ENCODE results near the gene ABCA4.

ABCA4 gene

DNA sequence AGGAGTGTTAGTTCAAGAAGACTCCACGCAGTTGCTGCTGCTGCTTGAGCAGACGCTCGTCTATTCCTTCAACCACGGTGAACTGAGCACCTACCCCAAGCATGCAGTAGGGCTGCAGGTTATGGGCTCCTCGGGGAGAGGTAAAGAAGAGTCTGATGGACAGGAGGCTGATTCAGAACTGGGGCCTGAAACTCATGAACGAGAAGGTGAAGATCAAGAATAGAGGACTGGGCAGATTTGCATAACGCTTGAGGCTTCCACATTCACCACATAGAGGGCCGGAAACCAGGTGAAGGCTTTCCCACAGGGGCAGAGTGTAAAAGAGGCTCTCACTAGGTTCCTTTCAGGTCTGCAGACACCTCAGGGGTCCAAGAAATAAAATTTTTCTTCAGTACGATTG is 9.1 kb downstream of the ABCA4 start:
- TF ChIP-seq, protein P1, sequence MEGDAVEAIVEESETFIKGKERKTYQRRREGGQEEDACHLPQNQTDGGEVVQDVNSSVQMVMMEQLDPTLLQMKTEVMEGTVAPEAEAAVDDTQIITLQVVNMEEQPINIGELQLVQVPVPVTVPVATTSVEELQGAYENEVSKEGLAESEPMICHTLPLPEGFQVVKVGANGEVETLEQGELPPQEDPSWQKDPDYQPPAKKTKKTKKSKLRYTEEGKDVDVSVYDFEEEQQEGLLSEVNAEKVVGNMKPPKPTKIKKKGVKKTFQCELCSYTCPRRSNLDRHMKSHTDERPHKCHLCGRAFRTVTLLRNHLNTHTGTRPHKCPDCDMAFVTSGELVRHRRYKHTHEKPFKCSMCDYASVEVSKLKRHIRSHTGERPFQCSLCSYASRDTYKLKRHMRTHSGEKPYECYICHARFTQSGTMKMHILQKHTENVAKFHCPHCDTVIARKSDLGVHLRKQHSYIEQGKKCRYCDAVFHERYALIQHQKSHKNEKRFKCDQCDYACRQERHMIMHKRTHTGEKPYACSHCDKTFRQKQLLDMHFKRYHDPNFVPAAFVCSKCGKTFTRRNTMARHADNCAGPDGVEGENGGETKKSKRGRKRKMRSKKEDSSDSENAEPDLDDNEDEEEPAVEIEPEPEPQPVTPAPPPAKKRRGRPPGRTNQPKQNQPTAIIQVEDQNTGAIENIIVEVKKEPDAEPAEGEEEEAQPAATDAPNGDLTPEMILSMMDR (IDR thresholded peaks at IDR 0.05) = no peak

DNA sequence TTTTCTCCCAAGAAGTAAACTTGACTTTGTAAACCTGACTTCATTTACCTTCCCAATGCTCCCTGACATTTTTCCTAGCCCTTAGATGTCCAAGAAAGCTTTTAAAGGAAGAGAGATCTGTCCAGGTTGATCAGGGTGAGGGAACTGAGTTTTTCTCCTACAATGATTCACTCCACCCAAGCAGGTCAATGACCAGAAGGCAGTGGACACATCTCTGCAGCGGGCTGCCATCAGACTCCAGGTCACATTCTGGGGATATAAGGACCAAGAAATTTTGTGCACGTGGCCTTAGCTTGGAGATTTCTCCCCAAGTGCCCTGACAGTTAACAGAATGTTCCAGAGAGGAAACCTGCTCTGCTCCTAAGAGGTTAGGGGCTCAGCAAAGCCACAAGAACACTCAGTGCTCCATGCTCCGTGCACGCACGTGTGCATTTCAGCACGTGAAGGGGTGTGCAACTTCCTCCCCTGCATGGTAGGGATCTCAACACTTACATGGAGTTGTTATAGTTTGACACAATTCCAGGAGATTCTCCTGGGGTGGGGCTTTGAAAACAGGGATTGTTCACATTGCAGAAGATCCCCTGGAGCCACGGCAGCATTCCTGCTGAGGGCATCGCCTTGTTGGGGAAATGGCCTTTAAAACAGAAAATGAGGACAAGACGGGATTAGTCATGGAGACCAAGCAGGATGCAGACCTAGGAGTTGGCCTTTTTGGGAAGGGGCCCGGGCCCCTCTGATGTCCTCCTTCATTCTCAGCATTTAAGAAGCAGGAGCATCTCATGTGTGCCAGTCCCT is 9.8 kb downstream of the ABCA4 start:
- TF ChIP-seq, protein P1 (IDR thresholded peaks at IDR 0.05) = no peak

DNA sequence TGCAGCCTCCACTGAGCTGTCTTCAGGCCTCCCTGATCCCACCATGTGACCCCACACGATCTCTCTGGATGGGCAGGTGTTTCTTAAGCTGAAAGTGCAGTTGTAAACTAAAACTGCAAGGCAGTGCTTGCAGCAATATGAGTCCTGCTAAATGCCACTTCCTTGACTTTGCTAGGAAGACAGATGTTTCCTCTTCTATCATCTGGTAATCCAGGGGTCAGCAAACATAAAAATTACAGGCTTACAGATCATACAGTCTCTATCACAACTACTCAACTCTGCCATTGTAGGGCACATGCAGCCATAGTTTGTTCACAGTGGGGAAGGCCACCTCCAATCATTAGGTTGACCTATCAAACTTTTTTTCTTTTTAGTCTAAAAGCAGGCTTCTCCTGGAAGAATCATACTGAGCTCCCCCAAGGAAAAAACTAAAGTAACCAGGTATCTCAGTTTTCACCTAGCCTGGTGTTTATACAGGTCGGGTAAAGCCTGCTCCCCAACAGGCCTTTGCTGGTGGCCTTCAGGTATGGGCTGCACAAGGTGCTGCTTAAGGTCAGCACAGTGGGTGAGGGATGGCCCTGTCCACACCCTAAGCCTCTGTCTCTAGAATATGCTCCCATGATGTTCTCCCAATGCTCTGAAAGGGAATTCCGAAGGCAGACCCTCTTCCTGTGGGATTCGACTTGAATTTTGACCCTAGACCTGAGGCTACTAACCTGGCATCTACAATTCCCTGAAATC is 10.8 kb downstream of the ABCA4 start:
- TF ChIP-seq, protein P1 (IDR thresholded peaks at IDR 0.05) = no peak

DNA sequence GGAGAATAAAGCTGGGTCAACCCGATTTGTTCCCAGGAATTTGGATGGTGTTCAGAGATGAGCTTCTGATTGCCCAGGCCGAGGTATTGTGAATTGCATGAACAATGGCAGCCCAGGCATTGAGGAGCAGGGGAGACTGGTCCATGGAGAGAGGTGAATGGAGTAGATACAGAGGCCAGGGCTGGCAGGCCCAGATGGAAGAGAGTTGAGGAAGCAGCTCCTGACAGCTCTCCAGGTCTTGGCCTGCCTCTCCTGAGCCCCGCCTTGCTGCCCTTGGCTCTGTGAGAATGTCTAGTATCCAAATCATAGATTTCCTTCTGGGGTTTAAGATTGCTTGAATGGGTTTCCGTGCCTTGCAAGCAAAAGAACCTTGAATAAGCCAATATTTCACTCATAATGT is 11.5 kb downstream of the ABCA4 start:
- TF ChIP-seq, protein P1 (IDR thresholded peaks at IDR 0.05) = no peak

DNA sequence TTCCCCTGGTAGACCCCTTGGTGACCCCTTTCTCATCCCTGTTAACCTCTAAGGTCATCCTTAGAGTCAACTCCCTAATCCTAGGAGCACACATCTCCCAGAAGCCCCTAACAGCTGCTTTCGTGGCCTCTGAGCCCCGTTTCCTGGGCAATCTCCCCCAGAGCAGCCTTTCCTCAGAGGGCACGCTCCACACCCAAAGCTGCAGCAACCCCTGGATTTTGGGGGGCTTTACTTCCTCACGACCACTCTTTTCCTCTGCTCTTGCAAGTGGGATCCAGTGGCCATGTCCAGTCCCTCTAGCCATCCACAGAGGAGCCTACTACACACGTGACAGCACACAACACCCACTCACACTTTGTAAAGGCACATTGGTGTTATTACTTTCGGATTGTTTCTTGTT is 13.8 kb downstream of the ABCA4 start:
- TF ChIP-seq, protein P1 (IDR thresholded peaks at IDR 0.05) = no peak

DNA sequence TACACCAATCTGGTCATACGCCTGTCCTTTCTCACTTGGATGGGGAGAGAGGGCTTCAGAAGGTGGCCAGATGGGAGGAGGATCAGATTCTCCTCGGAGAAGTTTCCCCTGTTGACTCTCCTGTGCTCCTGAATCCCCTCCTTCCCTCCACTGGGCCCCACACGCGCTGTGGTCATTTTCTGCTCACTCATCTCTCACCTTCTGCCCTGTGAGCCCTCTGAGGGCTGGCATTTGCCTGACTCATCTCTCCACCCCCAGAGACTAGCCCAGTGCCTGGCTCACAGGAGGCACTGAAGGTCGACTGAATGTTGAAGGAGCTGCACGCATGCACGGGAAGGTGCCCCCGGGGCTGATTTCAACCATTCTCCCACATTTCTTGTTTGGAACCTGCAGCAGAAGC is 14.2 kb downstream of the ABCA4 start:
- TF ChIP-seq, protein P1 (IDR thresholded peaks at IDR 0.05) = no peak

DNA sequence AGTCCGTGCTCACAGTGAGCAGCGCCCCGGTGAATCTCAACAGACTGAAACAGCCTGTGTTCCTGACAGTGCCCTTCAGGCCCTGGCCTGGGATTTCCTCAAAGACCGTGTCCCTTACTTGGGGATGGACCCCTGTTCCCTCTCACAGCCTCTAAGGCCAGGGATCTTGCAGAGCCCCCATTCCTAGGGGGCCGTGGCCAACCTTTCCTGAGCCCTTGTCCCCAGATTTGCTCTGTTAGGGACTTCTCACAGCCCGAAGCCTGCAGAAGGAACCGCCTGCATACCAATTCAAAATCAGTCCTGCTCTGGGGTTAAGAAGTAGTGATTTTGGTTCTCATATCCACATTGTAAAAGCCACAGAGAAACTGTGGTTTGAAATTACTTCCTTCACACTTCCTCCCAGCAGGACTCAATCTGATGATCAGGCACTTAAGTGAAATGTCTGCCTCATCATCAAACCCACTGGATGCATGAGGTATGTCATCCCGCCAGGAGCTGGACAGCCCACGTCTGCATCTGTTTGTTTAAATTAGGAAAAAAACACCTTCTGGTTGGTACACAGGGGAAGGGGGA is 14.9 kb downstream of the ABCA4 start:
- TF ChIP-seq, protein P1 (IDR thresholded peaks at IDR 0.05) = no peak
